Measurements from ENCODE around the gene ERMAP. TPM values are rescaled to one million over a fixed set of nuclear protein-coding genes. Genes with fewer than 3 reads are reported as not detected.
"Not testable (repeated sequence)": the region's sequence is repeated elsewhere in the genome, so short reads cannot be mapped to it uniquely, and the experiment has no call there.

Gene ERMAP
- total and polyA plus RNA-seq, 2 experiments from 2014 or later = 4.1 to 9.5 TPM

DNA sequence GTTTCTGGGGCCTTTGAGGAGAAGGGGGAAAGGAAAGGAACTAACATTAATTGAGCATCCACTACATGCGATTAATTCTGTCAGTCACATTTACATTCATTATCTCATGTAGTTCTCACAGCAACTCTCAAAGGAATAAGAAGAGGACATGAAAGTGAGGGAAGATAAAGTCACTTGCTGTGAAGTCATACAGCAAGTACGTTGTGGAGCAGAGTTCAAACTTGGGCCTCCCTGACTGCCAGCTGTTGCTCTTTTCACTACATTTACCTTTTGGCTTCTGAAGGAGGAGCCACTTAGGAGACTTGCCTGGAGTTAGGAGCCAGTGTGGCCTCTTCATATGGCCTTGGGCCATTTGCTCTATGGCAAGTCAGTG is 35.7 kb downstream of the ERMAP start:
- Histone ChIP-seq H3K27ac (no peak overlapping the region), H3K4me1 (ENCODE audit: low read depth) (peaks cover under 1% of the 10 kb centered on the region), H3K9me3 (ENCODE audit: low read depth) (no peaks in the 10 kb centered on the region), H3K27me3 (no peaks in the 10 kb centered on the region), H3K4me3 (no peak overlapping the region), H3K36me3 (peaks cover 13% of the 10 kb centered on the region)
- TF ChIP-seq, protein P1, sequence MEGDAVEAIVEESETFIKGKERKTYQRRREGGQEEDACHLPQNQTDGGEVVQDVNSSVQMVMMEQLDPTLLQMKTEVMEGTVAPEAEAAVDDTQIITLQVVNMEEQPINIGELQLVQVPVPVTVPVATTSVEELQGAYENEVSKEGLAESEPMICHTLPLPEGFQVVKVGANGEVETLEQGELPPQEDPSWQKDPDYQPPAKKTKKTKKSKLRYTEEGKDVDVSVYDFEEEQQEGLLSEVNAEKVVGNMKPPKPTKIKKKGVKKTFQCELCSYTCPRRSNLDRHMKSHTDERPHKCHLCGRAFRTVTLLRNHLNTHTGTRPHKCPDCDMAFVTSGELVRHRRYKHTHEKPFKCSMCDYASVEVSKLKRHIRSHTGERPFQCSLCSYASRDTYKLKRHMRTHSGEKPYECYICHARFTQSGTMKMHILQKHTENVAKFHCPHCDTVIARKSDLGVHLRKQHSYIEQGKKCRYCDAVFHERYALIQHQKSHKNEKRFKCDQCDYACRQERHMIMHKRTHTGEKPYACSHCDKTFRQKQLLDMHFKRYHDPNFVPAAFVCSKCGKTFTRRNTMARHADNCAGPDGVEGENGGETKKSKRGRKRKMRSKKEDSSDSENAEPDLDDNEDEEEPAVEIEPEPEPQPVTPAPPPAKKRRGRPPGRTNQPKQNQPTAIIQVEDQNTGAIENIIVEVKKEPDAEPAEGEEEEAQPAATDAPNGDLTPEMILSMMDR (IDR thresholded peaks at IDR 0.05; ENCODE audit: low read depth, low read length) = no peak
- no peak for DNase-seq (ENCODE audit: low read depth in 1 of 2, low spot score in 1 of 2)

DNA sequence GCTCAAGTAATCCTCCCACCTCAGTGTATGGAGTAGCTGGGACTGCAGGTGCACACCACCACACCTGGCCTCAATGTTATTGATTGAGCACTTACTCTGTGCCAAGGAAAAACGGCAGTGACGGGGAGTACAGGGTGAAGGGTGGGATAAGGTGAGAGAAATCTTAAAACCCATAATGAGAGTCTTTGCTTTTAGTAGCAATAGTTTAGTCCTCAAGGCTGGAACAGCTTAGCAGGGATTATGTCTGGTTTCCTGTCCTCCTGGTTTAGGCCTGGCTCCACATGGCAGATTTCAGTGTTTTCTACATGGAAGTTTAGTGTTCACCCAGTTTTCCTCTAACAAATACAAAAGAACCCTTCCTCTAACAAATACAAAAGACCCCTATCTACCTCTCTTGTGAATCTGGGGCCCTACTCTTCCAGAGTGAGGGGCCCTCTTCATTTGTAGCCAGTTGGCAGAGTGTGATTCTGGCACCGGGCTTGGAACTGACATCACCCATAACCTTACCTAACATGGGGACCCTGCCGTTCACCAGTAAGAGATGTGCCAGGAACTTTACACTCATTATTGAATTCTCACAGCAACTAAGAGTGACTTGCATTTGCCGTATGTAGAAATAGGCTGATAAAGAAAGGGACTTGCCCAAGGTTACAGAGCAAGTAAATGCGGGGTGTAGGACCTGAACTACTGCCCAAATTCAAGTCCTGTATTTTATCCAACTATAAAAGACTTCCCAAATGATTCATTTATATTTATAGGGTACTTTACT is 36.4 kb downstream of the ERMAP start:
- DNase-seq (ENCODE audit: low read depth in 1 of 2, low spot score in 1 of 2) = no peak
- TF ChIP-seq, protein P1 (IDR thresholded peaks at IDR 0.05; ENCODE audit: low read depth, low read length) = no peak

DNA sequence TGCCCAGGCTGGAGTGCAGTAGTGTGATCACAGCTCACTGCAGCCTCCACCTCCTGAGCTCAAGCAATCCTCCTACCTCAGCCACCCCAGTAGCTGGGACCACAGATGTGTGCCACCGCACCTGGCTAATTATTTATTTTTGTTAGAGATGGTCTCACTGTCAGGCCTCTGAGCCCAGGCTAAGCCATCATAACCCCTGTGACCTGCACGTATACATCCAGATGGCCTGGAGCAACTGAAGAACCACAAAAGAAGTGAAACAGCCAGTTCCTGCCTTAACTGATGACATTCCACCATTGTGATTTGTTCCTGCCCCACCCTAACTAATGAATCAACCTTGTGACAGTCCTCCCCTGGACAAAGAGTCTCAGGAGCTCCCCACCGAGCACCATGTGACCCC is 39.6 kb downstream of the ERMAP start:
- DNase-seq (ENCODE audit: low read depth in 1 of 2, low spot score in 1 of 2); H3K4me3 ChIP-seq; H3K36me3 ChIP-seq; H3K27me3 ChIP-seq; H3K4me1 ChIP-seq (ENCODE audit: low read depth); H3K27ac ChIP-seq; H3K9me3 ChIP-seq (ENCODE audit: low read depth): not testable (repeated sequence)

More for the DNA sequence above, 36.4 kb downstream of the ERMAP start:
- Histone ChIP-seq H3K9me3 (ENCODE audit: low read depth) (no peaks in the 10 kb centered on the region), H3K27me3 (no peaks in the 10 kb centered on the region), H3K4me3 (no peak overlapping the region), H3K4me1 (ENCODE audit: low read depth) (no peaks in the 10 kb centered on the region), H3K27ac (no peak overlapping the region), H3K36me3 (peaks cover 13% of the 10 kb centered on the region)

DNA sequence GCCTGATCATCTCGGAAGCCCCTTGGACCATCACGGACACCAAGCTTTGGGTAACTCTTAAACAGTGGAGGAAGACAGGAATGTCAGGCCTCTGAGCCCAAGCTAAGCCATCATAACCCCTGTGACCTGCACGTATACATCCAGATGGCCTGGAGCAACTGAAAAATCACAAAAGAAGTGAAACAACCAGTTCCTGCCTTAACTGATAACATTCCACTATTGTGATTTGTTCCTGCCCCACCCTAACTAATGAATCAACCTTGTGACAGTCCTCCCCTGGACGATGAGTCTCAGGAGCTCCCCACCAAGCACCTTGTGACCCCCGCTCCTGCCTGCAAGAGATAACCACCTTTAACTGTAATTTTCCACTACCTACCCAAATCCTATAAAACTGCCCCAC is 42.4 kb downstream of the ERMAP start:
- H3K4me3 ChIP-seq; H3K36me3 ChIP-seq; H3K9me3 ChIP-seq (ENCODE audit: low read depth); H3K27me3 ChIP-seq; DNase-seq (ENCODE audit: low read depth in 1 of 2, low spot score in 1 of 2); H3K4me1 ChIP-seq (ENCODE audit: low read depth); H3K27ac ChIP-seq: not testable (repeated sequence)

DNA sequence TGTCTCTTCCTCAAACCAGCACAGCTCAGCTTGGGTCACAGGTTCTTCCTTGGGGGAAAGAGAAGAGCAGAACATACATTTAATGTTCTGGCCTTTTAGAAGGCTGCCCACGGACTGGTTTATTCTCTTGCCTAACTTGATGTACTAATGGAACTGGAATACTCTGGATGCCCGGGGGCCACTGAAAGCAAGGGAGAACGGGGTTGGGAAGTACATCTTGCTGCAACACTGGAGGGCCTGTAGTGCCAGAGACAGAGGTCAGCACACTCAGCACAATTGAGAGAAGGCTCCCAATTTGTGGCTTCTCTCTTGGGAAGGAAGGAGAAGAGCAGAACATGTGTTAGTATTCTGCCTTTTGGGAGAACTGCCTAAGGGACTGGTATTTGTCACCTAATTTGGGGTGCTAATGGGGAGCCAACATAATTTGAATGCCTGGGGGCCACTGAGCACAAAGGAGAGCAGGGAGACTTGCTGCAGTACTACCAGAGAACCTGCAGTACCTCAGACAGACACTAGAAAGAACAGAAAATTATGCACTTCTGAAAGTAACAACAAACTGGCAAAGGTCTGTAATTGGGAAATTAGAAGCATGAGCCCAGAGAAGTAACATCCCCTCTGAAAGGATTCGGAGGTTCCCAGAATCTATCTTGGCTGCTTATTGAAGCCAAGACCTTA is 43.6 kb downstream of the ERMAP start:
- Histone ChIP-seq H3K36me3 (no peaks in the 10 kb centered on the region), H3K4me3 (no peak overlapping the region), H3K27me3 (no peaks in the 10 kb centered on the region), H3K4me1 (ENCODE audit: low read depth) (no peaks in the 10 kb centered on the region), H3K27ac (no peak overlapping the region), H3K9me3 (ENCODE audit: low read depth) (no peaks in the 10 kb centered on the region)
- no peak for DNase-seq (ENCODE audit: low read depth in 1 of 2, low spot score in 1 of 2)
- TF ChIP-seq, protein P1 (IDR thresholded peaks at IDR 0.05; ENCODE audit: low read depth, low read length) = peak; percentile 7

DNA sequence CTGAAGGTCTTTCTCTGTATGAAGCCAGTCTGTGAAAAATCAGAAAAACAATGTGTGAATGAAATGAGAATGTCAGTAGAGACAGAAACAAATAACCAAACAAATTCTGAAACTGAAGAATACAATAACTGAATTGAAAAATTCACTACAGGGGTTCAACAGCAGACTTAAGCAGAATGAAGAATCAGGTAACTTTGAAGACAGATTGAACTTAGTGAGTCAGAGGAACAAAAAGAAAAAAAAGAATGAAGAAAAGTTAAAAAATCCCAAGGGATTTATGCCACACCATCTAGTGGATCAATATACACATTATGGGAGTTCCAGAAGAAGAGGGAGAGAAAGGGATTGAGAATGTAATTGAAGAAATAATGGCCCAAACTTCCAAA is 44.1 kb downstream of the ERMAP start:
- Histone ChIP-seq H3K36me3 (no peaks in the 10 kb centered on the region), H3K9me3 (ENCODE audit: low read depth) (no peaks in the 10 kb centered on the region), H3K4me3 (no peak overlapping the region), H3K27ac (no peak overlapping the region), H3K27me3 (no peaks in the 10 kb centered on the region), H3K4me1 (ENCODE audit: low read depth) (no peaks in the 10 kb centered on the region)
- TF ChIP-seq, protein P1 (IDR thresholded peaks at IDR 0.05; ENCODE audit: low read depth, low read length) = no peak
- DNase-seq (ENCODE audit: low read depth in 1 of 2, low spot score in 1 of 2) = no peak
